HG02884 (cell line): ENCODE measurements around the gene TMEM120B.

Source experiments
- ATAC-seq: cut with Tn5 transposase; IDR thresholded peaks from one replicate; pipeline ENCODE4 v1.9.1; 2021; ENCODE audit warnings: mild to moderate bottlenecking, moderate library complexity; ENCODE audit not compliant: unreplicated experiment

TMEM120B gene

GRCh38 chr12:121801595-121802484 is 89.3 kb downstream of the TMEM120B start:
- no peak for ATAC-seq

- no peak for ATAC-seq
Measured at GRCh38 chr12:121802485-121802842, 89.9 kb downstream of the TMEM120B start.

GRCh38 chr12:121802843-121803698 is 90.5 kb downstream of the TMEM120B start:
- no peak for ATAC-seq

GRCh38 chr12:121803861-121804416 is 91.4 kb downstream of the TMEM120B start, which contains the start of gene SETD1B:
Gene SETD1B, plus strand, starts transcription at chr12:121804009. Its CDS starts 729 bp downstream, at chr12:121804738.
- no peak for ATAC-seq

- no peak for ATAC-seq
Measured at GRCh38 chr12:121804417-121805111, 92.0 kb downstream of the TMEM120B start.

- no peak for ATAC-seq
Measured at GRCh38 chr12:121805171-121806008, 92.8 kb downstream of the TMEM120B start.

- no peak for ATAC-seq
Measured at GRCh38 chr12:121806009-121806545, 93.5 kb downstream of the TMEM120B start.

- no peak for ATAC-seq
Measured at GRCh38 chr12:121806546-121807423, 94.2 kb downstream of the TMEM120B start.

GRCh38 chr12:121807642-121808347 is 95.2 kb downstream of the TMEM120B start:
- no peak for ATAC-seq

- no peak for ATAC-seq
Measured at GRCh38 chr12:121808623-121809022, 96.1 kb downstream of the TMEM120B start.

GRCh38 chr12:121809712-121810116 is 97.2 kb downstream of the TMEM120B start:
- no peak for ATAC-seq

- no peak for ATAC-seq
Measured at GRCh38 chr12:121810234-121810817, 97.8 kb downstream of the TMEM120B start.

- no peak for ATAC-seq
Measured at GRCh38 chr12:121810833-121811433, 98.4 kb downstream of the TMEM120B start.

- ATAC-seq: no peak
Measured at GRCh38 chr12:121811434-121812319, 99.1 kb downstream of the TMEM120B start.

- no peak for ATAC-seq
Measured at GRCh38 chr12:121812320-121812871, 99.8 kb downstream of the TMEM120B start.
